ENCODE results near the gene ACP1.

ACP1 gene

DNA sequence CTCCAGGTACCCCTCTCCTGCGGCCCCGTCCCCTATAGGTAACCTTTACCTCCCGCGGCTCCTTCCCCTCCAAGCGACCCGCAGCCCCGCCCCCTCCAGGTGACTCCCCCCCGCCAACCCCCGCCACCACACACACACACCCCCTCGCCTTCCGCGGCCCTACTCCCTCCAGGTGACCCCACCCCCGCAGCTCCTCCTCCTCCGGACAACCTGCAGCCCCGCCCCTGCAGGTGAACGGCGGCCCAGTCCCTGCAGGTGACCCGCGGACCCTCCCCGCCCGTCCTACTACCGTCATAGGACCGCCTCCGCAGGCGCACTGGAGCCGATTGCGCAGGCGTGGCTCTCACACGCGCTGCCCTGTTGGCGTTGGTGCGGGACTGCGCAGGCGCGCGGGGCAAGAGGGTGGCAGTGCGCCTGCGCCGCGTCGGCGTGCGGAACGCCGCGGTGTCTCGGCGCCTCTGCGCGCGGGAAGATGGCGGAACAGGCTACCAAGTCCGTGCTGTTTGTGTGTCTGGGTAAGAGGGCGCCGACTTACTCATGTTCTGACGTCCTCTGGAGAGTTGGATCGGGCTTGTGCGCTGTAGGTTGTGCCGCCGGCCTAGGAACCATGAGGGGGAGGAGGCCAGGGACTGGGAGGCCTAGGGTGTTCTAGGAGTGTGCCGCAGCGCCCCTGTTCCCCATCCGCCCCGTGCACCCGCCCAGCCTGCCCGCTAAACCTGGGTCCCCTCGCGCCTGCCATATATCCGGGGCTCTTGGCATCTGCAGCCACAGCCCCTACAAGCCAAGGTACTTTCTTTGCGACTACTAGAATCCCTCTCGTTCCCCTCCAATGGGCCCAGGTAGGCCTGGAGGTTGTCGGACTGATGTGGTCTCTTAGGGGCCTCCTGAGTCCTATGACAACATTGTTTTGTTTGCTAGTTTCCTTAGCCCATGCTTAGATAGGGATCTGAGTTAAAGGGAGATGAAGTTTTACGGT is at the start of gene ACP1:
TSS of gene ACP1 (plus strand) at position 455 of the 976 bp plus-strand sequence. CDS start at position 473, 18 bp downstream.
- in situ Hi-C loops (cut with HindIII; ENCODE audit: low sequenced_read_pairs) = no loop called here

DNA sequence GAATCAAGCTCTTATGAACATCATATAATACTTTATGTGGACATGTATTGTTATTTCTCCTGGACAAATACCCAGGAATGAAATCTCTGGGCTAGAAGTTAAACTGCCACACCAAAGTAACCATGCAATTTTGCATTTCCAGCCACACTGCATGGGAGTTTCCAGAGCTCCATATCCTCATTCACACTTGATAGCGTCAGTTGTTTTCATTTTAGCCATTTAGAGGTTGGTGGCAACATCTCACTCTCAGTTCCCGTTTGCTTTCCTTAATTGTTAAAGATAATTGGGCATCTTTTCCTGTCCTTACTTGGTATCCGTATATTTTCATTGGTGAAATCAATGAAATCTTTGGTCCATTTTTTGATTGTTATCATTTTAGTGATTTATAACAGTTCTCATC is 48.7 kb upstream of the ACP1 start:
- in situ Hi-C loops (cut with HindIII; ENCODE audit: low sequenced_read_pairs) = no loop called here

DNA sequence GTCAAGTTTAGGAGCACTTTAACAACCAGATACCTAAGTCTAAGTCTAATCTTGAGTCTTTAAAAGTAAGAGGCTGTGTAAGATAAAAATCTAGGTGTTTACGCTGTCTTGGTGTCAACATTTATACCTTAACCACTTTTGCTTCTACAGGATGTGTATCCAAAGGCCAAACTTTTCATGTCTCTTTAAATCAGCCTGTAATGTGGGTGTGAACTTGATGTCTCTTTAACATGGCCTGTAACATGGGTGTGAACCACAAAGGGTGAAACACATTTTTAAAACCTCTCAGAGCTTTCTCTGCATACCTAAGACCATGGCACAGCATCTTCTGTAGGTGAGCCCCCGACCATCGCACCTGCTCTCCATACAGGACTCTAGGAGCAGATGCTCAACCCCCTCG is 41.3 kb upstream of the ACP1 start:
- in situ Hi-C loops (cut with HindIII; ENCODE audit: low sequenced_read_pairs) = no loop called here

DNA sequence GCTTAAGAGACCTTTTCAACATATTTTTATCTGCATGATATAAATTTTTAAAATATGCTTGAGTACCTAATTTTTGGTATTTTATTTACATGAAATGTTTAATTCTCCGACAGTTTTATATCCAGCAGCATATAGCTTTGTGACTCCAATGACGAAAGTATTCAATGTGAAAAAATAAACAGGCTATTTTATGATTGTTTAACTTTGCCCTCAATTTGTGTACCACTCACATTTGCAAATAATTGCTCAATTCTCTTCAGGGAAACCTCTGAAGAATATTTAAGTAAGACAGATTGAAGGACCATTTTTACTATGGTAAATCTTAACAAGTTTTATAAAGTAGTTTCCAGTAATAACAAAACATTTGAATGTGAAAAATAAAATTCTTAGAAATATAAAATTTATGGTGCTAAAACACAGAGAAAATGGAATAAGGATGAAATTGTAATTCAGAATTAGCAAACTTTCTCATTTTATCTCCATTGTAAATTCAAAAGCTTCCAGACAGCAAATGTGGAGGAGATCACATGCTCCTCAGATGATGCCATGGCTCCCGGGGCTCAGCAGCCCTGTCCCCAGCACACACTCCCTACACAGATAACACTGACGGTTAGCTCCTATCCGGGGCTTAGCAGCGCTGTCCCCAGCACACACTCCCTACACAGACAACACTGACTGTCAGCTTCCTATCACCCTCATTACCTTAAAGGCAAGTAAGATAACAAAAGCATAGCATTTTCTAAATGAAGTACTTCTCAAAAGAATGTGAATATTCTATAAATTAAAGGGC is 40.6 kb upstream of the ACP1 start:
- in situ Hi-C loops (cut with HindIII; ENCODE audit: low sequenced_read_pairs) = no loop called here

DNA sequence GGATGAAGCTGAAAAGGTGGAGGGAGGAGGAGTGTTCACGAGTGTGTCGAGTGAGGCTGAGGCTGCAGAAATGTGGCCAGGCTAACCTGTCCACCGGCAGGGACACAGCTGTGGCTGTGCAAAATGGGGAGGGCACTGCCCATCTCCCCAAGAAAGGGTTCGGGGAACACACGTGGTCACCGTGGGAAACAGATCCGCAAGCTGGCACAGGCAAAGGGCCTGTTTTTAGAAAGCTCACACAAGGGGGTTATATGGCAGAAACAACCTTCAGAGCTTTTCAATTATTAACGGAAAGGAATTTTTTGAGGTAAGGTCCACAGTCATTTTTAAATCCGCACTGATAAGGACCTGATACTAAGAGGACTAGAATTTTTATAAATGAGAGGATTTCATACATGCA is 36.6 kb upstream of the ACP1 start:
- in situ Hi-C loops (cut with HindIII; ENCODE audit: low sequenced_read_pairs) = no loop called here

DNA sequence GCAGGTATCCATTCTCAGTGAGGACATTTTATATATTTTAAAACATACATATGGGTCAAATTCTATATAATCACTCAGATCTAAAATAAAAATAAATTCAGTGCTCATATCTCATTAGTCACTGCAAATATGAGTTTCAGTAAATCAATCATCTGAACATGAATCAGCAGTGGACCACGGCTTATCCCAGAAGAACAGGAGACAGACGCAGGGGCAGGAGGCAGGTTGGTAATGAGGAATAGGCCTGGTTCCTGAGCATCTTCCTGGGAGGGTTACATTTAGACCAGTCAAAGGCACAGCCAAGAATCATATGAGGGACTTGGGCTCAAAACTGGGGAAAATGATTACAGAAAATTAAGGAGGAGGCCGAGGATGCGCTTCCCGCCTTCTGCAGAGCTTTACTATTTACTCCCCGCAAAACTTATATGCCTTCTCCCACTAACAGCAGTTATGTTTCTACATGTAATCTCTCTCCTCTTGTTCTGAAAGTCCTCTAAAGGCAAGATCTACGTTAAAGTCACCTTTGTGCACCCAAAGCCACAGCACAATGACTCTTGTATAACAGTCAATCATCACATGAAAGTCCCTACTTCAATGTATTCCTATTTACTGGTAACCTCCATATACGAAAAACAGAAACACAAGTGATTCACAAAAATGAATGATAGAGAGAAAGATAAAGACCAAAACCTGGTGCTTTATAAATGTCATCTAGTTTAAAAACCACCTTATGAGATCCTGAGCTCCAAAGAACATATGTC is 36.0 kb upstream of the ACP1 start:
- in situ Hi-C loops (cut with HindIII; ENCODE audit: low sequenced_read_pairs) = no loop called here

DNA sequence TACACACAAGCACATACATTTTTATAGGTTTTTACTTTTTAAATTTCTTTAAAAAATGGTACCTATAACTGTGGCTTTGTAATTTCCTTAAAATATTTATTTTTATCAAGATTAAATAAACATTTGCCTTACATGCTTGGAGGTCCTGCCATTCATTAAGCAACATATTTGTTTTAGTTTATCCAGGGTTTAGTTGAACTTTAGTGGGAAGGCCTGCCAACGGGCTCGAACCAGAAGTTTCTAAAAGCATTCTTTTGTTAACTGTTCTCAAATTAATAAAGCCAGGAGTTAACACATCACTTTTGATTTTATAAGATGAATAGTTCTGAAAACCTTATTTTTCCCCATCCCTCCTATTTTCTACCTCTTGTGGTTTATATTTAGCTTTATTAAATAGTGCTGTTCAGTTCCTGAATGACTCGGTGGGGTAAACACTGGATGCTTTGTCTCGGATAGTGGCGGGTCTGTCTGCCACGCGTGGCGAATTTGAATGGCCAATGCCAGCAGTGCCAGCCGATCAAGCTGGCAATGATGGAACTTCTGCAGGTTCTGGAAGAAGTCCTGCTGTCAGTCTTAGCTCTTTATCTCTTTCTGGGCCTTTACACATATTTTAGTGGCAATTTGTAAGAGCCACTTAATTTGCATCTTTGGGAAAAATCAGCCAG is 33.1 kb upstream of the ACP1 start:
- in situ Hi-C loops (cut with HindIII; ENCODE audit: low sequenced_read_pairs) = no loop called here

DNA sequence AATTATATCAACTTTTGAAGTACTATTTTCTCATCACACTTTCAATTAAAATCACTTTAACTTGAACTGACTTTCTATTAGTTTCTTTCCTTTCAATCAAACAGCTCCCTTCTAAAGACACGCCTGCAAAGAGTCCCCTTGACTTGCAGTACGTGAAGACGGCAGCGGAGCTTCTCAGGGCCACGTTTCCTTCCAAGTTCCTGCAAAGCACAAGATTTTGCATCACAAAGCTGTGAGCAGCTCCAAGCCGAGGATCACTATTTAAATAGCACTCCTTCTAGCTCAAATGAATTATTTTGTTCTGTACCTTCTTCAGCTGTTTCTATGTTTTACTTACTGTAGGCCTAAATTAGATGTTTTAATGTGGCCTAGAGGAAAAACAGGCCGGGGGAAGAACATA is 31.7 kb upstream of the ACP1 start:
- in situ Hi-C loops (cut with HindIII; ENCODE audit: low sequenced_read_pairs) = no loop called here

DNA sequence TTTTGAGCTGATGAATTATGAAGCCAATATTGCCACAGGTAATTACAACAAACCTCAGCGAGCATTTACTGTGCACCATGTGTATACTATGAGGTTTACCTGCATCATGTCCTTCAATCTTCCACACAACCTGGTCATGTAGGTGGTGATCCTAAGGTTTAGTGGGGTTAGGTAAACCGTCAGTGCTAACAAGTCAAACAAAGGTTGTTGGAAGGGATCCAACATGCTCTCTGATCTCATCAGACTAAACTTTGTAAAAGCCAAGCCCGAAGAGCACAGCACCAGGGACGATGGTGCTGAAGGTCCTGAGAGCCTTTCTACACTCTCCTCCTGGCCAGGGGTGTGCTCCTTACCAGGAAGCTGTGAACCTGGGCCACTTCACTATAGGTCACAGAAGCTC is 30.3 kb upstream of the ACP1 start:
- in situ Hi-C loops (cut with HindIII; ENCODE audit: low sequenced_read_pairs) = no loop called here

DNA sequence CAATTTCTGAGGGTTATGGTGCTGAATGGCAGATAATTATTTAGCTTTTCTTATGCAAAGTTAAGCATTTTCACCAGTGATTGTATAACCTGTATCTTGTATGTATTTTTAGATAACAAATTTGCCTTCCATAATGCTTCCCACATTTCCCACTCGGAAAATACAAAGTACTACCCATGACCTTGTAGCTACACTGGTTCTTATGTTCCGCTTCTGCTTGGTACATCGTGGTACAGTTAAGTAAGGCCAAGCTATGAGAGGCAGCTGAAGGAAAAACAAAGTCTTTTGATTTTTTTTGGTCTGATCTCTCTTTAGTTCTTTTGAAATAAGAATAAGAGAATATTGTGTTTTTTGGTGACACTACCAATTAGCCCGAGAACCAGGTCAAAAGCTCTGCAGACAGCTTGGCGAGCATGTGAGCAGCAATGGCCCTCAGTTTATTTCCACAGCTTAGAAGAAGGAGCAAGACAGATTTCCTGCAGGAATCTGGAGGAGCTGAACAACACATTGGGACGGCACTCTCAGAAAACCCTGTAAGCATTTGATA is 27.7 kb upstream of the ACP1 start:
- in situ Hi-C loops (cut with HindIII; ENCODE audit: low sequenced_read_pairs) = no loop called here

DNA sequence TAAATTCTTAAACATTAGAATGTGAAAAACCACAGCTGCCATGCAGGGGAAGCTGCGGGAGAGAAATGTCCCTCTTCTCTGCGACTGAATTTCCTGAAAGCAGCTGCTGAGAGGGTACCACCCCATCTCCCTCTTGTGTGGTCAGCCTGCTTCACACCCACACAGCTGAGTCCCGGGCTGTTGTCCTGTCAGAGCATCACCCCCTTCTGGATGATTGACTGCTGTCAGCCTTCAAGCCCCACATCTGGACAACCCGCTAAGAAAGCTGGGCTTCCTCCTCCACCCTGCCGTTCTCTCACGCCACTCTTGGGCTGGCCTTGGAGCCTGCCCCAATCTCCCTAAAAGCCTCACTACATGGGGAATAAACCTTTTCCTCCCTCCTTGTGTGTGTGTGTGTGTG is 26.9 kb upstream of the ACP1 start:
- in situ Hi-C loops (cut with HindIII; ENCODE audit: low sequenced_read_pairs) = no loop called here

DNA sequence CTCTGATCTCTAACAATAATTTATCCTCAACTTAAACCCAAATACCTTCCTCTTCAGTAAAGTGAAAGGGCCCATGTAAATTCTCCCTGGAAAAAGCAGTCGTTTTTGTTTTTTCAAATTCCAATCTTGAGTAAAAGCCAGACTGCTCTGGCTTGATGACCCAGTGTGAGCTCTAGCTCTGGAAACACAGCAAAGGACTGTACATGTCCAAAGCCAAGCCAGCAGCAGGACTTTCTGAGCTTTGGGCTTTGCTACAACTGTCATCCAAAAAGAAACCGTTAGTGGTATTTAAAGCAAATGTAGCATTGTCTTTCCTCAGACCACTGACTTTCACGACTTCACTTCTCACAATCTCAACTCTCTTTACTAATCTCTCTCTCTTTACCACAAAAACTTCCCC is 26.3 kb upstream of the ACP1 start:
- in situ Hi-C loops (cut with HindIII; ENCODE audit: low sequenced_read_pairs) = no loop called here

DNA sequence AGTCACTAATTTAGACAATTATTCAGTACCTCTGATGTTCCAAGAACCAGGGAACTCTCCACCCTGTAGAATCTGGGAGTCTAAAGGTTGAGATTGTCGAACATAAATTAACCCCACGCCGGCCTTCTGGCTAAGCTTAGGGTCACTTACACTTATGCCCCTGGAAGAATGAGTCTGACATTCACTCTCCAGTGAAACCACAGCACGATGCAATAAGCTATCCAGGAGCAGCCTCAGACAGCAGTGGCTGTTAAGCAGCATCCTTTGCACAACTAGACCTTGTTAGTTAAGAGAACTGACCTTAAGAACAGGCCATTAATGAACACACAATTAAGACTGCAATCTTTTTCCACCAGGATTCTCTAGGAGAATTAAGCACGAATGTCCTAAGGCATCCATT is 25.9 kb upstream of the ACP1 start:
- in situ Hi-C loops (cut with HindIII; ENCODE audit: low sequenced_read_pairs) = no loop called here

DNA sequence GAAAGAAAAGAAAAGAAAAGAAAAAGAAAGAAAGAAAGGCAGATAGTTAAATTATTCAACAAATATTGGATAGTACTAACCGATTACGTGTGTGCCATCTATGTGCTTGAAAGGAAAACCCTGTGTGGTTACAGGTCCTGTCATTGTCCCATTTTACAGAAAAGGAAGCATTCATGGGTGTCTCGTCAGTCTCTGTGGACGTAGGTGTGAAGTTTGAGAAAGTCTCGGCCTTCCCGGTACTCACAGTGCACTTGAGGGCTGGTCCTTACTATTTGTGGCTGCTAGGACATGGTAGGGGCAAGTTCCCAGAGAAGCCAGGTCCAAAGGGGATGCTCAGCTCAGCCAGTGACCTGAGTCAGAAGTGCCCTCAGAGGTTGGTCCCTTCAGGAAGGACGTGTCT is 20.2 kb upstream of the ACP1 start:
- in situ Hi-C loops (cut with HindIII; ENCODE audit: low sequenced_read_pairs) = no loop called here

DNA sequence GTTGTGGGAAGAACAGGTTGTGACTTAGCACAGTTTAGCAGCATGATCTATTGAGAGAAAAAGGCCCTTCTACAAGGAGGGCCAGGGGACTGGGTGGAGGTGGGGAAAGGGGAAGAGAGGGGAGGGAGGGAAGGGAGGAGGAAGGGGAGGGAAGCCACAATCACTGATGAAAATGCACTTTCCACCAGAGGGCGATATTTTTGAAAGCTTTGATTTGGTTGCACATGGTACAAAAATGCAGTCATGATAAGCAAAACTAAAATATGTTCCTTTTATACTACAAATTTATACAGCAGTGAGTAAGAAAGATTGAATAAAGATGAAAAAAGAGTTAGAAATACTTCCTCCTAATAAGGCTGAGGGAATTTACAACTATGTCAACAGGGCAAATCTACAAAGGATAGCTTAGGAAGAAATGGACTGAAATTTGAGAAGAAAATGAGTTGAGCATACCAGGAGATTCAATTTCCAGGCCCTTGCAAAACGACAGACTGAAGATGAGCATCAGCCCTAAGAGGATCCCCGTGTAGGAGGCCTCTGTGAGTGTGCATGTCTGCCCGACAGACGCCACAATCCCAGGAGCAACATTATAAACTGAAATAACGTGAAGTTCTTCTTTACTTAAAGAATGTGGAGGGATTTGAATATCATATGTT is 18.1 kb upstream of the ACP1 start:
- in situ Hi-C loops (cut with HindIII; ENCODE audit: low sequenced_read_pairs) = no loop called here

DNA sequence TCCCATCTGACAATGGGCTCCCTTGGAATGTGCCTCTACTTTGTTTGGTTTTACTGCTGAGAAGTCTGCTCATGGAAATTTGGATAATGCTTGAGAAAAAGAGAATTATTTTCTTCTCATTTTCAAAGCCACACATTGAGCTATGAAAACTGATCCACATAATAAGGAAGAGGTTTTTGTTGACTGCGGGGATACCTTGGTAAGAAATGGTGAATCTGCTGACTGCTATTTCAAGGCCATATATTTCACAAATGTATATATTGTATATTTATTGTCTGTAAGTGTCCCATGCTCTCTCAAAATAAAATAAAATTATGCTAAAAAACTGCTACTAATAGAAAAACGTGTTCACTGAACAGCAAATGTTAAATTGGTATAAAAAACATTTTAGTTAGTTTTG is 16.0 kb upstream of the ACP1 start:
- in situ Hi-C loops (cut with HindIII; ENCODE audit: low sequenced_read_pairs) = no loop called here

DNA sequence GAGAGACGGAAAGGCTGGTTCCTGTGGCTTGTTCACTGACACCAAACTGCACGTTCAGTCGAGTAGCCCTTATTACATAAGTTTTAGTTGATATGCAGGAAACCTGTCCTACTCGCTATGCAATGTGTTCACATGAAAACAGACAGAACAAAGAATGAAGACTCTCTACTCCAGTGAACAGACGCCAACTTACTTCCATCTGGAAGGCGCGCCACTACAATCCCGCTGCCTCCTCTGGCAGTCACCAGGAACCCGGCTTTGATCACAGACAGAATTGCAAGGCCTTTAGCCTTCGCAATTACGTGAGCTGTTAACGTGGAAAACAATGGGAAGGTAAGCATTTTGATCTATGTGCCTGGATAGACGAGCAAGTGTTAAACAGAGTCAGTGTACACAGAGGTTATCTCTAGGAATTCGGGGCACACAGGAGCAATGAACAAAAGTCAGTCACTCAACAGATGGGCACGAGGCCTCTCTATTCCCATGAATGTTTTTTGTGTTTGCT is 15.2 kb upstream of the ACP1 start:
- in situ Hi-C loops (cut with HindIII; ENCODE audit: low sequenced_read_pairs) = no loop called here

DNA sequence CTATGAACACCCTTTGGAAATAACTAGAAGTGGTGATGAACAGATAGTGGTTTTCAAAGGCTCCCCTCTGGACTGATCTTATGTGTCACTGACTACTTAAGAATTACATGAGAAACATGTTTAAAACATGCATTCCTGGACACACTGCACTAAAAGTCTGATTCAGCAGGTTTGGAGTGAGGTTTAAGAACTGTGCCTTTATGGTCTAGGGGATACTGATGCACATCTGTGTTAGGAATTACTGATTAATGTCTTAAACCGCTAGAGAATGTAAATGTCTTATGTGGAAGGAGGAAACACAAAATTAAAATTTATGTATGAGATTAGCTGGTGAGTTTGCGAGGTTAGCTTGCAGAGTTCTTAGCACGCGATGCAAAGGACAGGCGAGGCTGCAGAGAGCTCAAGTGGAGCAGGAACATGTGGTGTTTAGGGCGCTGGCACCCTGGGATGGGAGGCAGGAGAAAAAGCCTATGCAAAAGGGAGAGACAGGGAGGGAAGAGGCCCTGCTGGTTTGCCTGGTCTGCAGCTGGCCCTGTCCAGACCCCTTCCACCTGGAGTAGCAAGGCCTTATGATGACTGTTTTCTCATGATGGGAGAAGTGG is 12.6 kb upstream of the ACP1 start:
- in situ Hi-C loops (cut with HindIII; ENCODE audit: low sequenced_read_pairs) = no loop called here

DNA sequence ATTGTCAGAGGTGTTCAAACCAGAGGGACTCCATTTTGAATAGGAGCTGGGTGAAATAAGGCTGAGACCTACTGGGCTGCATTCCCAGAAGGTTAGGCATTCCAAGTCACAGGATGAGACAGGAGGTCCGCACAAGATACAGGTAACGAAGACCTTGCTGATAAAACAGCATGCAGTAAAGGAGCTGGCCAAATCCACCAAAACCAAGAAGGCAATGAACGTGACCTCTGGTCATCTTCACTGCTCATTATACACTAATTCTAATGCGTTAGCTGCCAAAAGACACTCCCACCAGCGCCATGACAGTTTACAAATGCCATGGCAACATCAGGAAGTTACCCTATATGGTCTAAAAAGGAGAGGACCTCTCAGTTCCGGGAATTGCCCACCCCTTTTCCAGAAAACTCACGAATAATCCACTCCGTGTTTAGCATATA is 11.5 kb upstream of the ACP1 start:
- in situ Hi-C loops (cut with HindIII; ENCODE audit: low sequenced_read_pairs) = no loop called here
